SU-DHL-6 (cell line): ENCODE measurements around the gene BLTP3B.

ENCODE experiments used
- H2AFZ ChIP-seq: fragments of 200-600 bp; sonication (generic); 2 replicates; pipeline ENCODE4 v1.6.1; 2014; ENCODE audit warnings: low read depth, mild to moderate bottlenecking, moderate library complexity, mixed read lengths, antibody characterized with exemption, low read length; ENCODE audit not compliant: severe bottlenecking
- H3F3A ChIP-seq: fragments of 200-600 bp; shearing (Covaris generic); 2 replicates; pipeline ENCODE4 v1.6.0; 2016; ENCODE audit warnings: antibody characterized with exemption, mild to moderate bottlenecking; ENCODE audit not compliant: insufficient read depth
- H3K27ac ChIP-seq: fragments of 200-600 bp; sonication (generic); 2 replicates; pipeline ENCODE4 v1.5.1; 2016; ENCODE audit warnings: low read depth, mild to moderate bottlenecking, low read length, moderate library complexity, mixed read lengths
- H3K27me3 ChIP-seq: fragments of 200-600 bp; sonication (generic), shearing (Covaris generic); 2 replicates; pipeline ENCODE4 v1.6.0; 2014; ENCODE audit warnings: mild to moderate bottlenecking, low read length
- H3K36me3 ChIP-seq: fragments of 200-600 bp; sonication (generic); 2 replicates; pipeline ENCODE4 v1.6.1; 2014; ENCODE audit warnings: mild to moderate bottlenecking, low read length, mixed read lengths
- H3K4me2 ChIP-seq: fragments of 300-600, 200-600 bp; shearing (Covaris generic), sonication (generic); 2 replicates; pipeline ENCODE4 v1.6.0; 2014; ENCODE audit warnings: low read length, low read depth, mild to moderate bottlenecking; ENCODE audit not compliant: poor library complexity, severe bottlenecking
- H3K4me3 ChIP-seq: fragments of 200-600 bp; sonication (generic); 2 replicates; pipeline ENCODE4 v1.5.1; 2014; ENCODE audit warnings: antibody characterized with exemption, low read length, mild to moderate bottlenecking, mixed read lengths; ENCODE audit not compliant: insufficient read depth, poor library complexity, severe bottlenecking
- H3K79me2 ChIP-seq: fragments of 200-600 bp; sonication (generic); 2 replicates; pipeline ENCODE4 v1.6.1; 2014; ENCODE audit warnings: mild to moderate bottlenecking, low read length, moderate library complexity; ENCODE audit not compliant: insufficient read depth
- H3K9ac ChIP-seq: fragments of 200-600 bp; sonication (generic); 2 replicates; pipeline ENCODE4 v1.7.0; 2014; ENCODE audit warnings: mild to moderate bottlenecking, low read length
- H3K9me2 ChIP-seq: fragments of 200-600 bp; sonication (generic); replicated peaks from 2 replicates; pipeline ENCODE4 v1.6.1; 2014; ENCODE audit warnings: low read length; ENCODE audit not compliant: insufficient read depth
- H3K9me3 ChIP-seq: fragments of 200-600 bp; sonication (generic); 2 replicates; pipeline ENCODE4 v1.6.1; 2014; ENCODE audit warnings: low read length, mixed read lengths; ENCODE audit not compliant: insufficient read depth
- H4K20me1 ChIP-seq: fragments of 200-600 bp; sonication (generic); 2 replicates; pipeline ENCODE4 v1.6.1; 2014; ENCODE audit warnings: low read depth, mild to moderate bottlenecking, antibody characterized with exemption, low read length, moderate library complexity, mixed read lengths
- EZH2phosphoT487 ChIP-seq: fragments of 200-600 bp; sonication (generic), shearing (Covaris generic); conservative IDR thresholded peaks from 2 replicates; pipeline ENCODE4 v1.6.1; 2018; ENCODE audit warnings: mild to moderate bottlenecking, antibody characterized with exemption, low read length, moderate library complexity, mixed read lengths
- TF ChIP-seq, protein P1 (sequence below): fragments of 200-600 bp; sonication (generic); IDR thresholded peaks from one replicate; pipeline ENCODE4 v1.5.1; 2017; ENCODE audit warnings: antibody characterized with exemption, mild to moderate bottlenecking, low read length, moderate library complexity; ENCODE audit not compliant: insufficient read depth, poor library complexity, severe bottlenecking

BLTP3B gene

DNA sequence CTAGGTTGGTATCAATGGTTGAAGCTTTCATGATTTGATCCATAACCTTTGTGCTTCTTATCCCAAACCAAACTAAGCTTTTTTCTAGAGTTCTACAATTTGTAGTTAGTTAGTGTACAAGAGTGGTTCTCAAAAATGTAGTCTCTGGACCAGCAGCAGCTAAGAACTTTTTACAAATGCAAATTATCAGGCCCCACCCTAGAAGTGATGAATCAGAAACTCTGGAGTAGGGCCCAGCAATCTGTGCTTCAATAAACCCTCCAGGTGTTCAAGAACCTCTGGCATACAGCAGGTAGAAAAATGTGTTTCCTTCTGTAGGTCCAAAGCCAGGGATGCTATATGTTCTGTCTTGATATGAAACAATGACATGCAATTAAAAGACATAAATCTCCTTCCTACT lies 31.8 kb upstream of the BLTP3B start:
- Histone ChIP-seq H3K4me3 (no peak overlapping the region), H3K9me3 (no peaks in the 10 kb centered on the region), H3K79me2 (no peaks in the 10 kb centered on the region), H3K36me3 (peaks cover 14% of the 10 kb centered on the region; the same call in 1 of the 2 replicates), H2AFZ (no peak overlapping the region), H3K27me3 (no peaks in the 10 kb centered on the region), H3K9ac (no peak overlapping the region), H3K4me2 (no peak overlapping the region), H4K20me1 (no peaks in the 10 kb centered on the region), H3K9me2 (no peaks in the 10 kb centered on the region), H3K27ac (no peak overlapping the region), H3F3A (no peaks in the 10 kb centered on the region)
- TF ChIP-seq EZH2phosphoT487: no peak
- TF ChIP-seq, protein P1, sequence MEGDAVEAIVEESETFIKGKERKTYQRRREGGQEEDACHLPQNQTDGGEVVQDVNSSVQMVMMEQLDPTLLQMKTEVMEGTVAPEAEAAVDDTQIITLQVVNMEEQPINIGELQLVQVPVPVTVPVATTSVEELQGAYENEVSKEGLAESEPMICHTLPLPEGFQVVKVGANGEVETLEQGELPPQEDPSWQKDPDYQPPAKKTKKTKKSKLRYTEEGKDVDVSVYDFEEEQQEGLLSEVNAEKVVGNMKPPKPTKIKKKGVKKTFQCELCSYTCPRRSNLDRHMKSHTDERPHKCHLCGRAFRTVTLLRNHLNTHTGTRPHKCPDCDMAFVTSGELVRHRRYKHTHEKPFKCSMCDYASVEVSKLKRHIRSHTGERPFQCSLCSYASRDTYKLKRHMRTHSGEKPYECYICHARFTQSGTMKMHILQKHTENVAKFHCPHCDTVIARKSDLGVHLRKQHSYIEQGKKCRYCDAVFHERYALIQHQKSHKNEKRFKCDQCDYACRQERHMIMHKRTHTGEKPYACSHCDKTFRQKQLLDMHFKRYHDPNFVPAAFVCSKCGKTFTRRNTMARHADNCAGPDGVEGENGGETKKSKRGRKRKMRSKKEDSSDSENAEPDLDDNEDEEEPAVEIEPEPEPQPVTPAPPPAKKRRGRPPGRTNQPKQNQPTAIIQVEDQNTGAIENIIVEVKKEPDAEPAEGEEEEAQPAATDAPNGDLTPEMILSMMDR: no peak

DNA sequence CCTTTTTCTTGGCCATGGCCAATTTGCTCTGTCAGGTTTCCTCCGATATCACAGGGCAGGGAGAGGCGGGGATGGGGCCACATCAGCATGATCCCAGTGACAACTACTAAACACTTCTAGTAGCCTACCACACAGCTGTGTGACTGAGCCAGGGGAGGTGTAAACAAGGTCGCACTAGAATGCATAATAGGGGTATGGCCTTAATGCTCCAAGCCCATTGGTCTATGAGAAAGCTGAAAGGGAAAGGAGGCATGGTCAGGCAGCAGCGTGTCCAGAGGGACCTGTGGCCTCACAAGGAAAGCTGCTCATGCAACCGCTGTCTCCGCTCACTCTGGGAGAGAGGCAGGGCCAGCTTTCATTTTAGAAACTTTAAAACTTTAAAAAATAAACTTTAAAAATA lies 30.4 kb upstream of the BLTP3B start:
- peaks cover 11% of the 10 kb centered on the region; the same call in 1 of the 2 replicates for H3K36me3 ChIP-seq
- H3F3A ChIP-seq: no peaks in the 10 kb centered on the region
- no peaks in the 10 kb centered on the region for H3K9me3 ChIP-seq
- no peak overlapping the region for H3K4me3 ChIP-seq
- no peaks in the 10 kb centered on the region for H3K9me2 ChIP-seq
- no peak overlapping the region for H3K9ac ChIP-seq
- H3K27me3 ChIP-seq: no peaks in the 10 kb centered on the region
- H3K27ac ChIP-seq: no peak overlapping the region
- no peaks in the 10 kb centered on the region for H4K20me1 ChIP-seq
- H3K4me2 ChIP-seq: no peak overlapping the region
- TF ChIP-seq, protein P1: no peak
- TF ChIP-seq EZH2phosphoT487: no peak
- H3K79me2 ChIP-seq: no peaks in the 10 kb centered on the region
- no peak overlapping the region for H2AFZ ChIP-seq

DNA sequence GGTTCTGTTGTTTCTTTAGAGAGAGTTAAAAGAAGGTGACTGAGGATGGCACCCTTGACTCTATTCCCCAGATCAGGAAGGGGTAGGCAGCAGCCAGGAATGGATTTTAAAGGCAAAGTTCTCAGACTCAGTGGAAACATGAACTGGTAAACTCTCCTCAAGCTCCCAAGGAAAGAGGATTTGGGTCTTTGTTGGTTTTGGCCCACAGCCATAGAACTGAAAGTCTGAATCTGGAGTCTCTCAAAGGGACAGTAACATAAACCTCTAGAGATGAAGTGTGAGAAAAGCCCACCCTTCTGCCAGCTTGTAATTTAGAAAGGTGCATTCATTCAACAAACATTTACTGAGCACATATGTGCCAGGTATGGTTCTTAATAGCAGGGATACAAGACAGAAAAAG lies 28.6 kb upstream of the BLTP3B start:
- H3K9ac ChIP-seq: no peak overlapping the region
- H3K4me3 ChIP-seq: no peak overlapping the region
- H3K27ac ChIP-seq: no peak overlapping the region
- H3K4me2 ChIP-seq: no peak overlapping the region
- no peak for TF ChIP-seq EZH2phosphoT487
- TF ChIP-seq, protein P1: no peak
- H3K9me3 ChIP-seq: no peaks in the 10 kb centered on the region
- H4K20me1 ChIP-seq: no peaks in the 10 kb centered on the region
- H3K79me2 ChIP-seq: no peaks in the 10 kb centered on the region
- no peaks in the 10 kb centered on the region for H3F3A ChIP-seq
- no peak overlapping the region for H2AFZ ChIP-seq
- no peaks in the 10 kb centered on the region for H3K9me2 ChIP-seq
- H3K36me3 ChIP-seq: peaks cover 6% of the 10 kb centered on the region; the same call in 1 of the 2 replicates
- H3K27me3 ChIP-seq: no peaks in the 10 kb centered on the region
